ENCODE data around the gene SLC2A13.
"Not testable (repeated sequence)": the region's sequence is repeated elsewhere in the genome, so short reads cannot be mapped to it uniquely, and the experiment has no call there.

SLC2A13 gene

DNA sequence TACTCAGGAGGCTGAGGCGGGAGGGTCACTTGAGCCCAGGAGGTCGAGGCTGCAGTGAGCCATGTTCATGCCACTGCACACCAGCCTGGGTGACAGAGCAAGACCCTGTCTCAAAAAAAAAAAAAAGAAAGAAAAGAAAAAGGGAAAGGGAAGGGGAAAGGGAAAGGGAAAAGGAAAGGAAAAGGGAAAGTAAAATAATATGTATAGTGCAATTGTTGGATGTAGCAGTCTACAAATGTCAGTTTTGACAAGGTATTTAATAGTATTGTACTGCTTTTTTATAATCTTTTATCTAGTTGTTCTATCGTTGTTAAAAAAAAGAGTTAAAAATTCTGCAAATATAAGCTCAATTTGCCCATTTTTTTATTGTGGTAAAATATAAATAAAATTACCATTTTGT lies 67.3 kb downstream of the SLC2A13 start:
- no peak for DNase-seq (ENCODE audit: low read depth in 3 of 3)

GRCh38 chr12:40034712-40035111 lies 71.2 kb downstream of the SLC2A13 start:
- DNase-seq (ENCODE audit: low read depth in 3 of 3), result no peak

DNA sequence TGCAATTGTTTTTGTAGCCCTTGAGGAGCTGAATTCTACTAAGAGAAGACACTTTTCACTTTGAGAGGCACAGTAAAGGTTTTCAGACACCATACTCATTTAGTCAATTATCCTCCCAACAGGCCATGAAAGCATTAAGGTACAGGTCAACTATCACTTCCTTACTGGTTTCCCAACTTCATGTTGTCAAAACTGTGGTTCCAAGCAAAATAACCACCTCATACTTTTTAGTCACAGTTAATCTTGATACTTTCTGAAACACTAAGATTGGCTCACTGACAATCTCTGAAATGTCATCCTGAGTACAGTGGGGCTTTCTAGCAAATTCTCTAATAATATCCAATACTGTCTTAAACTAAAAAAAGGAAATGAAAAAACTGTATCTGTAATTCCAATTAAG lies 71.7 kb downstream of the SLC2A13 start:
- DNase-seq (ENCODE audit: low read depth in 3 of 3), result no peak

- DNase-seq (ENCODE audit: low read depth in 3 of 3), result no peak
Measured at GRCh38 chr12:40033242-40033630, 72.6 kb downstream of the SLC2A13 start.

DNA sequence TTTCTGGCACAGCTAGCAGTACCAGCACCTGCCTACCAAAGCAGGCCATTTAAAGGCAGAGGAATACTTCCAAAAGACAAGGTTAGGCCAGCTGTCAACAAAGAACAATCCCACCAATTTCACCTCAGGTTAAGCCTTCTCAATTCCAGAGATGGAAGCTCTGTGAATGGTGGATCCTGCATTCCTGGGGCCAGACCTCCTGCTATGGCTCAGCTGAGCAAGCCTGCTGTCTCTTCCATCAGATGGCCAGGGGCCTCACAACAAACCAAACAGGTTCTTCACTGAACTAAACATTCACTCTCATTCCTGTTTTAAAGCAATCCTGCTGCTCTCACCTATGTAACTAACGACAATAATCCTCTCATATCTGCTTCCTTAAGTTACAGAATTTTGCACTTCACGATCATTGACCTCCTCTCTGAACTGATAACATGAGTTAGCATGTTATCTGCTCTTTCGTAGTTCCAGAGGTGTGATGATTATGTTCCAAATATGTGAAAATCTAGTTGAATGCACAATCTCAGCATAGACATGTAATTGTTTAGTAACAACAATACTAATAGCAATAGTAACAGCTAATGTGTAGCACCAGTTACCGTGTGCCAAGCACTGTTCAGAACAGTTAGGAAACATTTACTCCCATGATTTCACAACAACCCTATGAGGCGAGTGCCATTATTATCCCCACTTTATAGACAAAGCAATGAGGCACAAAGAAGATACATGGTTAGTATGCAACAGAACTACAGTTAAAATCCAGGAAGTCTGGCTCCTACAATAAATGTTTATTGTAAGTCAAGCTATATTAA lies 73.2 kb downstream of the SLC2A13 start:
- no peak for DNase-seq (ENCODE audit: low read depth in 3 of 3)

GRCh38 chr12:40031965-40032364 lies 73.9 kb downstream of the SLC2A13 start:
- no peak for DNase-seq (ENCODE audit: low read depth in 3 of 3)

DNA sequence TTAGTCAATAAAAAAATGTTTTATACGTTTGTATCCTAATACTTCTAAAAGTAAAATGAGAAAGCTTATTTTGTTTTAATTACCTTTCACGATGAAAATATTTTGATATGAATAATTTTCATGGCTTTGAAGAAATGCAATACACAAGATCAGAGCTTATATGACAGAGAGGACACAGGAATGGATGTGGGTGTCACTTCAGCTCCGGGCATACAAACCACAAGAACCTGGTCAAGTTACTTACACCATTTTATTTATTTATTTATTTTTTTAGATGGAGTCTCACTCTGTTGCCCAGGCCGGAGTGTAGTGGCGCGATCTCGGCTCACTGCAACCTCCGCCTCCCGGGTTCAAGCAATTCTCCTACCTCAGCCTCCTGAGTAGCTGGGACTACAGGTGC lies 74.9 kb downstream of the SLC2A13 start:
- not testable (repeated sequence) for DNase-seq (ENCODE audit: low read depth in 3 of 3)

- DNase-seq (ENCODE audit: low read depth in 3 of 3), result no peak
Measured at GRCh38 chr12:40028296-40028695, 77.6 kb downstream of the SLC2A13 start.

DNA sequence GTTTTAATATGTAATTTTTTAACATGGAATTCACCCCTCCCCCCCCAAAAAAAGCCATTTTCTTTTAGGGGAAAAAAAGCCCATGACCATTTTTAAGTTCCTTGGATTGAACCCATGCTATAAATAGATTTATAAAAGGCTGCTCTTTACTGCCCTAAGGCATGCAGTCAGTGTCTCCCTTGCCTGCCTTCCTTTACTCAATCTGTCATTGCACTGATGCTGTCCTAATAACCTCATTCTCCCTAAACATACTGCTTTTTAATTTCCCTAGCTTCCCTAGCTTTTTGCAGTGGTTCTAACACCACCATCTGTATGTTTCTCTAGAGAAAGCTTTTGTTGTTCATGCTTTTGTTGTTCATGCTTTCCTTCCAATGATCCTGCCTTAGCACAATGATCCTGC lies 83.0 kb downstream of the SLC2A13 start:
- no peak for DNase-seq (ENCODE audit: low read depth in 3 of 3)

DNA sequence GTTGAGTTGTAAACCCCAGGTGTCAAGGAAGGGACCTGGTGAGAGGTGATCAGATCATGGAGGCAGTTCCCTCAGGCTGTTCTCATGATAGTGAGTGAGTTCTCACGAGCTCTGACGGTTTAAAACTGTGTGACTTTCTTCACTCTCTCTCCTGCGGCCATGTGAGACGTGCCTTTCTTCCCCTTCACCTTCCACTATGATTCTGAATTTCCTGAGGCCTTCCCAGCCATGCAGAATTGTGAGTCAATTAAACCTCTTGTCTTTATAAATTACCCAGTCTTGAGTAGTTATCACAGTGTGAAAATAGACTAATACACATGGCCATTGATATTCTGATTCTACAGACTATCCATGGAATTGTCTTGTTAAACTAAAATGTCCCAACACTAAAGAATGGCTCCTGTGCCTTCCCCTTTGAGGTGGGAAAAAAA lies 85.6 kb downstream of the SLC2A13 start:
- DNase-seq (ENCODE audit: low read depth in 3 of 3), result no peak

- no peak for DNase-seq (ENCODE audit: low read depth in 3 of 3)
Measured at GRCh38 chr12:40017488-40017887, 88.4 kb downstream of the SLC2A13 start.

- DNase-seq (ENCODE audit: low read depth in 3 of 3), result no peak
Measured at GRCh38 chr12:40016980-40017379, 88.9 kb downstream of the SLC2A13 start.

- no peak for DNase-seq (ENCODE audit: low read depth in 3 of 3)
Measured at GRCh38 chr12:40015881-40016280, 90.0 kb downstream of the SLC2A13 start.

DNA sequence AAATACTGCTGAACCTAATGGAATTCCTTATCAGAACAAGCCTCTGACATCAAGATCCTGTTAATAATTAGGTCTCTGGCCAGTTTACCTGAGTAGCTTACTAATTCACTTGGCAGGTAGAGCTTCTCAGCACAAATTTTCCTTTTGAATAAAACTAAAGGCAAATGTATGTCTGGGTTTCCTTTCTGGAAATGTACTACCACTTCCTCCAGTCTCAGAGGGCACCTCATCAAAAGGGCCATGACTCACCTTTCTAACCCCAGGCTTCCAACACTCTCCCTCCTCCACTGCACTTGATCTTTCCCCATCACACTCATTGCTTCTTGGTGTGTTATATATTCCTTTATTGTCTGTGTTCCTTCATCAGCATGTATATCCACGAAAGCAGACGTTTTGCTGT lies 90.5 kb downstream of the SLC2A13 start:
- DNase-seq (ENCODE audit: low read depth in 3 of 3), result no peak

DNA sequence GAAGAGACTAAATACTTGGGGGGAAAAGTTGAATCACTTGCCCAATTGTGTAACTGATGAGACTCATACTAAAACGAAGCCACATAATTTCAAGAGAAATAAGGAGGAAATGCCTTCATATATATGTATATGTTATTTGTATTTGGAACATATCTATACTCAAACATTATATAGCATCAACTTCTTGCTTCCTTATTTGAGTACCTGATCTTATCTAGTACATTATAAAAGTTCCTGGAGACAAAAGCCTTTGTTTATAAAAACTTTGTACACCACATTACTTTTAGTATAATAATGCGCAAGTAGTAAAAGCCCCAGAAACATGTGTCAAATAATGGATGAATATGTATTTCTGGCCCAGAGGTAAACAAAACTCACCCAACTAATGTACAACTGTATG lies 92.0 kb downstream of the SLC2A13 start:
- DNase-seq (ENCODE audit: low read depth in 3 of 3), result no peak

DNA sequence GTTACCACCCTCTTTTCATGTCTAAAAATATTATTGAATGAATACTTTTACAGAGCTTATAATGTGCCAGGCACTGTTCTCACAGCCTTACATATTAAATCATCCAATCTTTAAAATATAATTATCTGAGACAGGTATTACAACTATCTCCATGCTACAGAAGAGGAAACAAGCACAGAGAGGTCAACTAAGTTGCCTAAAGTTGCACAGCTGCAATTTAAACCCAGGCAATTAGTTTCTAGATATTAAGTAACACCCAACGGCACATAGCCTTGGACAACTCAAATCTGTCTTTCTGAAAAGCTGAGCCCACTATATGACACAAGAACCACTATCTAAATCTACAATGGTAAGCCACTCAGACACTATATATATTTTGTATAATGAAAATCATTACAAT lies 92.6 kb downstream of the SLC2A13 start:
- no peak for DNase-seq (ENCODE audit: low read depth in 3 of 3)

DNA sequence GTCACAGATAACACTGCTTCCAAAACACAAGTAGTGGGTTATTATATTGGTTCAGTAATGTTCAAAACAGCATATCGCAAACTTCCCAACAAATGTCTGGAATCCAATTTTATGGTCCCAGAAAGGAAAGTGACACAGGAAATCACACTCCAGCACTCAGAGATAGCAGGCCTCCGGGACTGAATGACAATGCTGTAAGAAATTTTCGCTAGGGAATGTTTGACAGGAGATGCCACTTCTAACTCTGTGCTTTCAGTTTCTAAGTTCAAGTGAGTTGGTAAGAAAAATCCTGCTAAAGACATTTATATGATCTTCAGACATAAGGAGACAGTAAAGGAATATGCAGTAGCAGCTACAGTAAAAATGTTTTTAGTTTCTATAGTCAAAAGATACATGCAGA lies 93.2 kb downstream of the SLC2A13 start:
- no peak for DNase-seq (ENCODE audit: low read depth in 3 of 3)

DNA sequence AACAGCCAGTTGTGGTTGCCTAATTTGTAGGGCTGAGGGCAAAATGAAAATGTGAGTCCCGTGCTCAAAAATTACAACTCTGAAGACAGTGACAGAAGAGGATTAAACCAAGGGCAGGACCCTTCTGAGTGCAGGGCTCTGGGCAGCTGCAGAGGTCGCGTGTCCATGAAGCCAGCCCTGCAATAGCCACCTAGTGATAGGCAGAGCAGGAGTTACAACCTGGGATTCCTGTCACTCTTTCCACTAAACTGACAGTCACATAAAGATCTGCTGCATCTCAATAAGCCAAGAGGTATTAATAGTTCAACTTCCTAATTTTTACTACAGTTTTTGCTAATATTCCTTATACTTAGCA lies 94.1 kb downstream of the SLC2A13 start:
- DNase-seq (ENCODE audit: low read depth in 3 of 3), result no peak

GRCh38 chr12:40010899-40011774 lies 94.7 kb downstream of the SLC2A13 start:
- DNase-seq (ENCODE audit: low read depth in 3 of 3), result peak in 2 of 3 experiments; percentile 13 to 51

GRCh38 chr12:40002178-40003169 lies 103.4 kb downstream of the SLC2A13 start:
- DNase-seq (ENCODE audit: low read depth in 3 of 3), result no peak

DNA sequence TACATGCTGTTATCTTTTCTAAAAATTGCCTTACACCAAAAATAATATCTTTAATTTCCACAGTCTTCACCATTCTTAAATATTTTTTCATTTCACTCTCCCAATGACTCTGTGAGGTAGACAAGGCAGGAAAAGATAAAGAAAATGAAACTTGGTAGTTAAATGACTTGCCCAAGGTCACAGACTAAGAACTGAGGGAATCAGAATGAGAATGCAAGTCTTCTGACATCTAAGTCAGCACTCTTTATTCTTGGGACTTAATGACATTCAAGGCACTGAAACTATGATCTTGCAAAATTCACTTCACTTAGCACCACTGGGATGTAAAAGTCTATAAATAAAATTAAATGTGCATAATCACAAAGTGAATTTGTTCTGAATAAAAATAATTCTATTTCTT lies 104.5 kb downstream of the SLC2A13 start:
- no peak for DNase-seq (ENCODE audit: low read depth in 3 of 3)

DNA sequence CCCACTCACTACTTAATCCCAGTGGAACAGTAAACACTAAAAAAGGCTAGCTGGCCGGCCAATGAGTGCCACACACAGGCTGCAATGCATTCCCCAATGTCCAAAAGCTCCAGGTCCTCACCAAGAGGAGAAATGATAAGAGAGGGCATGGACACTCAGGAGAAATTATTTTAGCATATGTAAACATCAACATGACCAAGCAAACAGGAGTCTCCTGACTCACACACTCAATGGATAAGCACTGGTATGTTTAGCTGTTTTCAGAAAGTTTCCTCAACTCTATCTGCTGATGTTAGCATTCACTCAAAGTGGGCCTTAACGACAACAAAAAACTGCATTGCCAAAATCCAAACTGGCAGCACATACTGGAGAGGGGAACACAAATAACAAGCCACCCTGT lies 105.0 kb downstream of the SLC2A13 start:
- no peak for DNase-seq (ENCODE audit: low read depth in 3 of 3)
